ENCODE results near the gene LRIG2. TPM values are rescaled to one million over a fixed set of nuclear protein-coding genes. Genes with fewer than 3 reads are reported as not detected.
A peak's percentile ranks its signal among the peaks of the same experiment; 100 is the strongest.
"Not testable (repeated sequence)": the region's sequence is repeated elsewhere in the genome, so short reads cannot be mapped to it uniquely, and the experiment has no call there.

LRIG2 gene
- total RNA-seq, 1 experiment from 2014 or later: 1.8 TPM

GRCh38 chr1:113063456-113063855 lies 9.5 kb upstream of the LRIG2 start:
- not testable (repeated sequence) for DNase-seq (ENCODE audit: low spot score)

DNA sequence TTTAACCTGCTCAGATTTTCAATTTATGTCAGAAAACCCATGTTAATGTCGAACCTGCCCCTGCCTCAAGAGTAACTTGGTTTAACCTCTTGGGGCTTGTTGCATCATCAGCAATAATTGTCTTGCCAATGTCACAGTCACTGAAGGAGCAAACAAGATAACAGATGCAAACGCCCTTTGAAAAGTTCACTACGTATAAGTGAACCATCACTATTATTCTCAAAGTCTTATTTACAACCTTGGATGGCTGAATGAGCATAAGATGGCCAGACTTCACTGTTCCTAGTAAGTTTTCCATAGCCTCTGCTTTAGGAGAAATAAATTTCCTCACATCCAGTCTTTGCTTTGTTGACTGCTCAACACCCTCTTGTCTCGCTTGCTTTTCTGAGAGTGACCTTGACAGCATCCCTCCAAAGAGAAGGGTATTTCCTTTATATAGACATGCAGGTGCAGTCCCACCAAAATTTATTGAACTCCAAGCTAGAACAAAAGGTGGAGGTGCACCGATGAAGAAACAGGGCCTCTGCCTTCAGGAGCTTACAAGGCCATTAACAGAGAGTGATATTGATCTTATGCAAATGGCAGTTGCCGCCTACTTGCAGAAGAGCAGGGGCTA lies 749 bp upstream of the LRIG2 start:
- no peak for DNase-seq (ENCODE audit: low spot score)

DNA sequence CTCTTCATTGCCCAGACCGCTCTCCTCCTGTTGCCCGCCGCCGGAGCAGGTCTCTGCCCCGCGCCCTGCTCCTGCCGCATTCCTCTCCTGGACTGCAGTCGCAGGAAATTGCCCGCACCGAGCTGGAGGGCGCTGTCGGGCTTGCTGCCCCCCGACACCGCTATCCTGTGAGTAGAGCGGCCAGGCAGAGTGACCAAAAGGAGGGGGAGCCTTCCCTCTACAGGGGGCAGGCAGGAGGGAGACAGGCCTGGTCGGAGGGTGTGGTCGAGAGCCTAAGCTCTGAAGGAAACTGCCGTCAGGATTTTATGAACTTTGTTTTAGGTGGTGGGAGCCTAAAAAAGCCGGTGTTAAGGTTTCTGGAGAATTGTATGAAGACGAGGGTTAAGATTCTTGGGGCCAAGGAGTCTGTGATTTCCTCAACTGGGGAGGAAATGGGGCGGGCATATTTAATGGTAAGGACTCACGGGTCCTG lies 517 bp downstream of the LRIG2 start:
- DNase-seq (ENCODE audit: low spot score): peak; percentile 30

DNA sequence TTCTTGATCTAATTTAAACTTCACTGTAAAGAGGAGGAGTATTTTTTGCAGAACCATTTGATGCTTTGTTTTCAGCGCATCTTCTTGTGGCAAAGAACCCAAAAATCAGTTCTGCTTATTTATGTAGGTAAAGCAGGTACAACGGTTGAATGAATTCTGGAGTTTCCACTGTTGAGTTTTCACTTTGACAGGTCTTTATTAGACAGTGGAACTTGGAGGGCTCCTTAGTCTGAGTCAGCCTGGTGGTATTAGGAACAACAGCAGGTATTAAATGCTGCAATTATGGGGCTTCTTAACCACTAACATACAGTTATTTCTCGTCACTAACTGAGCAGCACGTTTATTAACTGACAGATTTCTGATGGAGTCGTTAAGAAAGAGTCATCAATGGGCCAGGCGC lies 1.2 kb downstream of the LRIG2 start:
- DNase-seq (ENCODE audit: low spot score): no peak

- DNase-seq (ENCODE audit: low spot score): not testable (repeated sequence)
Observed at GRCh38 chr1:113077978-113078377, 5.0 kb downstream of the LRIG2 start.

DNA sequence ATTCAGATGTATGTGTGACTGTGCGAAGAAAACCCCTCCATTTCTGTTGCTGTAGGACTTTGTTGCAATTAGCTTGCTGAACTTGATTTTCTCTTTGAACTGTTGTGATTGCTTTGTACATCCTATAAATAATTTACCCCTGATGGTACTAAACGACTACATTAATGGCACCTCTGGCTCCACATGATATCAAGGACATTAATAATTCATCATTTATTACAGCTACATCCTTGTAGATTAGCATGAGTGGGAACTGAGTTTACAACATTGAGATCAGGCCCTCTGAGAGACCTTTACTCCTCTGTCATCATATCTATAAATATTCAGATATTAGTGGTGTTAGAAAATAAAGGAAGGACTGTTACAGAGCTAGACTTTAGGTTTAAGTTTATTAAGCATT lies 13.5 kb downstream of the LRIG2 start:
- no peak for DNase-seq (ENCODE audit: low spot score)

- no peak for DNase-seq (ENCODE audit: low spot score)
Observed at GRCh38 chr1:113088972-113089371, 16.0 kb downstream of the LRIG2 start.

- DNase-seq (ENCODE audit: low spot score): no peak
Observed at GRCh38 chr1:113090051-113090450, 17.1 kb downstream of the LRIG2 start.

GRCh38 chr1:113091988-113092594 lies 19.1 kb downstream of the LRIG2 start:
- DNase-seq (ENCODE audit: low spot score): no peak

DNA sequence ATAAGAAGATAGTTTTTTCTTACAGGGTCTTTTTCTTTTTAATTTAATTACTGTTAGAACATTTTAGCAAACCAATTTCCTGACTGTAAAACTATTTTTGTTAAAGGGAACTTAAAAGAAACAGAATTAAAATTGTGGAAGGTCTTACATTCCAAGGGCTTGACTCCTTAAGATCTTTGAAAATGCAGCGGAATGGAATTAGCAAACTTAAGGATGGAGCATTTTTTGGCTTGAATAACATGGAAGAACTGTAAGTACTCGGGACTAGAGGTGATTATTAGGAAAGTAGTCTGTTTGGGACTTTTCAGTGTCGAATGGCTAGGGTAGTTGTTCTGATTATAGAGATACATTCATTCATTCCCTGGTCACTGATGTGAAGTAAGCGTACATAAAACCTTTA lies 21.5 kb downstream of the LRIG2 start:
- DNase-seq (ENCODE audit: low spot score): no peak

GRCh38 chr1:113095790-113096455 lies 22.9 kb downstream of the LRIG2 start:
- no peak for DNase-seq (ENCODE audit: low spot score)

DNA sequence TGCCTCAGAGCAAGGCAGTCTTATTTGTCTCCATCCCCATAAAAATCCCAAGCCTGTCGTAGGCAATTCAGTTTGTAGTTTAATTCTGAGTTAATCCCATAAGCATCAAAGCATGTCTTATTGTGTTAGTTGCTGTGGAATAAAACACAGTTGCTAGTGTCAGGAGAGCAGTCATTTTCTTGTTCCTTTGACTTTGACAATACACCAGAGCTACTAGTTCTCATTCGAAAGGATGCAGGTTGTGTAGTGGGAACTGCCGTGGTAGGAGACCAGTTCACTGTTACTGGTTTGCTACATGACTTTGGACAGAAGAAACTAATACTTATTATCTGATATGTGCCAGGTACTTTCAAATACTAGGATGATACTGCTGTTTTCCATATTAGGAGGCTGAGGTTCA lies 23.5 kb downstream of the LRIG2 start:
- DNase-seq (ENCODE audit: low spot score): no peak

- no peak for DNase-seq (ENCODE audit: low spot score)
Observed at GRCh38 chr1:113101588-113101987, 28.6 kb downstream of the LRIG2 start.

DNA sequence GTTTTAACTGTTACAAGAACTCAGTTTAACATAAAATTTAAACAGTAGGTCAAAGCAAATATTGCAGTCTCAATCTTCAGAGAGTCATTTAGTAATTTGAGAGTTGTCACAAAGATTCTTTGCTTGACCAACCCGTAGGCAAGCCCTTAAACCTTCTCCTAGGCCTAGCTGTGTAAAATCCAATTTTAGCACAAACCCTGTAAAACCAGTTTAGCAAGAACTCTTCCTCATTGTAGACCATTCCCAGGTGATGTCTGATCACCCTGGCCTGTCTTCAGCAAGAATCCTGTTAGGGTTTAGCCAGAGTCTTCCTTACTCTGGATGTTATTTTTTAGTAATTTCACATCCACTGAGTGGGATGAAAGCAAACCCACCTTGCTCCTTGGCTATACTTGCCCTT lies 30.1 kb downstream of the LRIG2 start:
- DNase-seq (ENCODE audit: low spot score): no peak

DNA sequence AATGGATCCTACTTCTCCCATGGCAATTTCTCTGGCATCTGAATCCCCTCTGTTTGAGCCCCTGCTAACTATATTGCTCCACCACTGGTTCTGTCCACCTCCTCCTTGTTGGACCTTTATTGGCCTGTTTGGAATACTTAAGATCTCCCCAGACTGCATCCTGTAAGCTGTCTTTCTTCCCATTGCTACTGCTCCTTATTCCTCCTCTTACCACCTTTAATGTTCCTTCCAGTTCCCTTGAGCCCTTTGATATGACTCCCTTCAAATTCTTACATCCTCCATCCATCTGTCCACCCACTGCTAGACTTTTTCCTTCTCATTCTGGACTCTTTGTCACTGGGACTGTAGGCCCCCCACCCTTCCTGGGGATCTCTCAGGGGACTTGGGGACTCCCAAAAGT lies 31.0 kb downstream of the LRIG2 start:
- DNase-seq (ENCODE audit: low spot score): no peak

DNA sequence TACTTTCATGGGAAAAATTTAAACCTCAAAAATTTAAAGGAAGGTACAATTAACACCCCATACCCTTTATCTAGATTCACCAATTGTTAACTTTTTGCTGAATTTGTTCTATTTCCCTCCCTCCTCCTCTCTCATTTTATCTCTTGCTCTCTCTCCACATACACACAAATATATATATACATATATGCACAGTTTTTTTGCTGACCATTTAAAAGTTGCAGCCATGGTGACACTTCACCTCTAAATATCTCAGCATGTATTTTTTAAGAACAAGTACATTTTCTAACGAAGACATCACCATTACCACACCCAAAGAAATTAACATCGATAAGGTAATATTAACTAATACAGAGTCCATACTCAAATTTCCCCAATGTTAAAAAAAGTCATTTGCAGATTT lies 33.9 kb downstream of the LRIG2 start:
- DNase-seq (ENCODE audit: low spot score): no peak

DNA sequence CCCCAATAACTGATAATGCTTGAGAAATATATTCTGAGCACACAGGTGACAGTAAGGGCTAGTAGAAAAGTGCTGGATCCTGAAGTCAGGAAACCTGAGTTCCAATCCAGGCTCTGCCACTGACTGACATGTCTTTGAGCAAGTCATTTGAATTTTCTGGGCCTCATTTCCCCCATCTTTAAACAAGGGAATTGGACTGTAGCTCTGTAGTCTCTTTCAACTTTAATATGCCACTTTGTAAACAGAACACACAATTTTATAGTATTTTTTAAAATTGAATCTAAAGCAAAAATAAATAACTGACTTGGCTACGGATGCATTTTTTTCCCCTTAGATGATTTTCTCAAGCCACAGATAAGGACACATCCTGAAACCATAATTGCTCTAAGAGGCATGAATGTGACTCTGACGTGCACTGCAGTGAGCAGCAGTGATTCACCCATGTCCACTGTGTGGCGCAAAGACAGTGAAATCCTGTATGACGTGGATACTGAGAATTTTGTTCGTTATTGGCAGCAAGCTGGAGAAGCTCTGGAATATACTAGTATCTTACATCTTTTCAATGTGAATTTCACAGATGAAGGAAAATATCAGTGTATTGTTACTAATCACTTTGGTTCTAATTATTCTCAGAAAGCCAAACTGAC lies 37.0 kb downstream of the LRIG2 start:
- peak; percentile 81 for DNase-seq (ENCODE audit: low spot score)

DNA sequence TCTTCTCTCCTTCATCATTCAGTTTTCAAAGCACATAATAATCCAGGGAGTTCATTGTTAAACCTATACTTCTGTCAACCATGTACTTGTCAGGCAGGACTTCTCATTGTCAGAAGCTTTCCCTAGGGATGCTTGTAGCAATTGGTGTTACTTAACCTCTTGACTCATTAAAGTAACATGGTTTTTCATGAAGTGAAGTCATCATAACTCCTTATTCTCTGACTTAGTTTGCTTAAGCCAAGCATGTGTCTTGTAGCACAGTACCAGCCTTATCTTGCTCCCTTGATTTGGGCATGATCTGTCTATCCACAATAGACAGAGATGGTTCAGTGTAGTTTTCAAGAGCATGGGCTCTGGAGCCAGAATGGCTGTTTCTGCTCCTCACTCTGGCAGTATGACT lies 45.3 kb downstream of the LRIG2 start:
- no peak for DNase-seq (ENCODE audit: low spot score)

- DNase-seq (ENCODE audit: low spot score): no peak
Observed at GRCh38 chr1:113123737-113124136, 50.7 kb downstream of the LRIG2 start.

- DNase-seq (ENCODE audit: low spot score): no peak
Observed at GRCh38 chr1:113124366-113124765, 51.4 kb downstream of the LRIG2 start.

GRCh38 chr1:113125517-113125916 lies 52.5 kb downstream of the LRIG2 start:
- DNase-seq (ENCODE audit: low spot score): no peak

GRCh38 chr1:113126207-113126606 lies 53.2 kb downstream of the LRIG2 start:
- no peak for DNase-seq (ENCODE audit: low spot score)

DNA sequence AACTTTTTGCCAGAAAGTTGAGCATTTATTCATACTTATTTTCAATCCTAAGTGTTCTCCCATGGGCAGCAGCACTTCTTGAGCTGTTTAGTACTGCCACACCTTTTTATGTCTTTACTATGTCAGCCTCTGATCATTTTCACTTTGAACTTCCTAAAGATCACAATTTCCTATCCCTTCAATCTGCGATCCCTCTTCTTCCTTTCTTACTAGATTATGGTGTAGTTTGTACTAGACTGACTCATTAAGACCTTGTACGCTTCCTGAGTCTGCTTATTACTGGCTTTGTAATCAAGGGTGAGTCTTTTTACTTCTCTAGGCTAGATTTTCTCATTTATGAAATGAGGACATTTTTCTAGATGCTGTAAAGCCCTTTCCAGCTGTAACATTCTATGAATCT lies 55.1 kb downstream of the LRIG2 start:
- DNase-seq (ENCODE audit: low spot score): no peak
